HCT116 (cell line): Measurements from ENCODE around the gene OTUD5. TPM values are rescaled to one million over a fixed set of nuclear protein-coding genes. Genes with fewer than 3 reads are reported as not detected.
A peak's percentile ranks its signal among the peaks of the same experiment; 100 is the strongest.
"Not testable (repeated sequence)": the region's sequence is repeated elsewhere in the genome, so short reads cannot be mapped to it uniquely, and the experiment has no call there.

Experiments used
- ATAC-seq: fragments of 200-7000 bp; cut with Tn5 transposase; 2 replicates; pipeline ENCODE4 v1.9.1; 2020; ENCODE audit warnings: mild to moderate bottlenecking, moderate library complexity
- BruUV-seq: library from RNA; stranded (reverse); fragments of 400-500 nt; replicated peaks from 2 replicates; lab custom pipeline; 2021; lab: Mats Ljungman, UMichigan
- CTCF ChIA-PET: fragments of 300-600 bp; sonication (Branson Sonifier 250); formaldehyde crosslinking; loops from one replicate; lab custom pipeline; 2021; ENCODE audit warnings: antibody characterized with exemption; lab: Charles Lee
- POLR2A ChIA-PET: fragments of 300-600, 350-600 bp; sonication (Branson Sonifier 250); formaldehyde crosslinking; loops from one replicate; lab custom pipeline; 2021; ENCODE audit warnings: antibody characterized with exemption; lab: Charles Lee
- RAD21 ChIA-PET, 2 experiments: fragments of 300-600 bp; sonication (Branson Sonifier 250); formaldehyde crosslinking; loops; one replicate each; lab custom pipeline; 2023; ENCODE audit warnings: low total read pairs in 2 of 2; ENCODE audit not compliant: uncharacterized antibody in 2 of 2, unreplicated experiment in 2 of 2, low non-redundant PET in 1 of 2; lab: Charles Lee
- DNase-seq: peaks from one replicate; pipeline ENCODE4 v3.0.0-alpha.2; 2010; ENCODE audit warnings: low read depth, low spot score
- H2AFZ ChIP-seq: fragments of 200-600 bp; shearing (Covaris generic), sonication (generic); 2 replicates; pipeline ENCODE4 v1.6.1; 2017; ENCODE audit warnings: low read depth, mixed run types, mixed read lengths, antibody characterized with exemption, low read length; ENCODE audit not compliant: poor library complexity, severe bottlenecking
- H3K27ac ChIP-seq: 2 replicates; pipeline ENCODE4 v1.5.1; 2012; ENCODE audit warnings: low read depth, low read length
- H3K27me3 ChIP-seq: fragments of 200-600 bp; sonication (generic); 2 replicates; pipeline ENCODE4 v1.6.1; 2016; ENCODE audit warnings: mixed run types, low read length, mixed read lengths; ENCODE audit not compliant: insufficient read depth
- H3K36me3 ChIP-seq, 2 experiments: fragments of 200-500 bp in 1 of 2; fragments of 200-600 bp in 1 of 2; sonication (Bioruptor generic) in 1 of 2; sonication (generic) in 1 of 2; 2 replicates each; pipeline versions ENCODE4 v1.5.1 to v1.6.1; 2014 to 2016; ENCODE audit warnings: low read length in 2 of 2, inconsistent platforms in 1 of 2, mixed read lengths in 1 of 2, mixed run types in 1 of 2; ENCODE audit not compliant: insufficient read depth in 2 of 2, control insufficient read depth in 1 of 2
- H3K4me1 ChIP-seq, 2 experiments: fragments of 200-600 bp in 1 of 2; sonication (generic) in 1 of 2; 2 replicates each; pipeline versions ENCODE4 v1.5.1 to v1.6.1; 2012 to 2017; ENCODE audit warnings: low read length in 2 of 2, inconsistent platforms in 1 of 2, mild to moderate bottlenecking in 1 of 2, mixed read lengths in 1 of 2, mixed run types in 1 of 2, moderate library complexity in 1 of 2; ENCODE audit not compliant: insufficient read depth in 2 of 2, control insufficient read depth in 1 of 2
- H3K4me2 ChIP-seq: fragments of 200-600 bp; sonication (generic); 2 replicates; pipeline ENCODE4 v1.6.1; 2017; ENCODE audit warnings: mixed run types, low read length, mixed read lengths
- H3K4me3 ChIP-seq, 2 experiments: fragments of 200-600 bp in 1 of 2; sonication (generic) in 1 of 2; replicated peaks in 1 of 2; 2 replicates each; pipeline ENCODE4 v1.5.1; 2011 to 2016; ENCODE audit warnings: low read length in 2 of 2, control low read depth in 1 of 2, low read depth in 1 of 2, mild to moderate bottlenecking in 1 of 2, mixed read lengths in 1 of 2, mixed run types in 1 of 2
- H3K79me2 ChIP-seq: fragments of 200-600 bp; sonication (generic); 2 replicates; pipeline ENCODE4 v1.6.1; 2017; ENCODE audit warnings: mild to moderate bottlenecking, mixed run types, low read length, moderate library complexity, mixed read lengths; ENCODE audit not compliant: insufficient read depth
- H3K9ac ChIP-seq: fragments of 200-600 bp; sonication (generic); 2 replicates; pipeline ENCODE4 v1.6.1; 2016; ENCODE audit warnings: low read length, mixed read lengths
- H3K9me2 ChIP-seq: fragments of 200-600 bp; sonication (generic), shearing (Covaris generic); 2 replicates; pipeline ENCODE4 v1.6.1; 2017; ENCODE audit warnings: mixed run types, mild to moderate bottlenecking, moderate library complexity; ENCODE audit not compliant: insufficient read depth
- H3K9me3 ChIP-seq, 2 experiments: fragments of 200-500 bp in 1 of 2; fragments of 200-600 bp in 1 of 2; sonication (Bioruptor generic) in 1 of 2; sonication (generic) in 1 of 2; 2 replicates each; pipeline ENCODE4 v1.6.1; 2014 to 2017; ENCODE audit warnings: low read length in 2 of 2, mixed read lengths in 2 of 2, inconsistent platforms in 1 of 2, low read depth in 1 of 2, mild to moderate bottlenecking in 1 of 2, mixed run types in 1 of 2, moderate library complexity in 1 of 2; ENCODE audit not compliant: control insufficient read depth in 1 of 2, insufficient read depth in 1 of 2
- H4K20me1 ChIP-seq: fragments of 200-600 bp; sonication (generic), shearing (Covaris generic); 2 replicates; pipeline ENCODE4 v1.6.1; 2017; ENCODE audit warnings: mixed run types, mild to moderate bottlenecking, moderate library complexity; ENCODE audit not compliant: insufficient read depth
- SIN3A ChIP-seq: IDR thresholded peaks from 2 replicates; pipeline ENCODE4 v1.6.1; 2012; ENCODE audit warnings: low read depth
- SRF ChIP-seq: IDR thresholded peaks from 2 replicates; pipeline ENCODE4 v1.6.1; 2012; ENCODE audit warnings: low read depth
- ZFX ChIP-seq: fragments of 450-650 bp; IDR thresholded peaks from 2 replicates; pipeline ENCODE4 v1.6.1; 2017
- ZNF274 ChIP-seq: fragments of 200-500 bp; sonication (Bioruptor generic); IDR thresholded peaks from 2 replicates; pipeline ENCODE4 v1.6.1; 2014; ENCODE audit warnings: mild to moderate bottlenecking, low read depth, low read length, inconsistent platforms
- intact Hi-C: fragments of 100-400 bp; cut with micrococcal nuclease; formaldehyde crosslinking; loops from 2 replicates; pipeline ENCODE4 v1.10.0; 2022
- total RNA-seq: library from RNA; stranded (reverse); gene quantifications from one replicate; pipeline ENCODE4 v1.2.1, GENCODE V29; 2021; ENCODE audit not compliant: unreplicated experiment

Gene OTUD5
- total RNA-seq, 1 experiment from 2014 or later: 42.6 TPM

- intact Hi-C loops: loop anchor here (10.0 kb wide), 1 partner anchor 86 kb away; the partner anchor contains the start of gene HDAC6
- BruUV-seq: no TSS peak
- H4K20me1 ChIP-seq: no peaks in the 10 kb centered on the region
- ChIA-PET RAD21 (no interaction called here), CTCF (no interaction called here), POLR2A (no interaction called here)
- H2AFZ ChIP-seq: no peak overlapping the region
- H3K9me3 ChIP-seq: no peaks in the 10 kb centered on the region
- no peaks in the 10 kb centered on the region for H3K27me3 ChIP-seq
- no peak overlapping the region for H3K27ac ChIP-seq
- peaks cover 6% of the 10 kb centered on the region for H3K79me2 ChIP-seq
- H3K9ac ChIP-seq: no peak overlapping the region
- H3K4me1 ChIP-seq: peaks cover 3 to 14% of the 10 kb centered on the region in 2 experiments; a peak in 3 of 4 replicates
- 0 out of 2 replicates have a peak overlapping the region, but pooled peaks have one; percentile 81 for H3K4me2 ChIP-seq
- no peak for DNase-seq
- no peak for ATAC-seq
- no peak for TF ChIP-seq ZFX
- no peak for TF ChIP-seq ZNF274
- no peak for TF ChIP-seq SIN3A
- TF ChIP-seq SRF: no peak
- H3K4me3 ChIP-seq: no peak overlapping the region
- H3K36me3 ChIP-seq: peaks cover 0 to 7% of the 10 kb centered on the region in 2 experiments; a peak in 1 of 4 replicates
- no peaks in the 10 kb centered on the region for H3K9me2 ChIP-seq
Measured at GRCh38 chrX:48890296-48890925, 67.0 kb downstream of the OTUD5 start.

GRCh38 chrX:48886586-48886985, 70.8 kb downstream of the OTUD5 start:
- H3K9me2 ChIP-seq, H3K4me3 ChIP-seq, RAD21 ChIA-PET, ATAC-seq, H3K4me1 ChIP-seq, DNase-seq, H2AFZ ChIP-seq, BruUV-seq, H3K79me2 ChIP-seq, H3K4me2 ChIP-seq, POLR2A ChIA-PET, H3K36me3 ChIP-seq, H3K27ac ChIP-seq, H3K9me3 ChIP-seq, CTCF ChIA-PET, H3K9ac ChIP-seq, H4K20me1 ChIP-seq, H3K27me3 ChIP-seq, intact Hi-C loops: not testable (repeated sequence)
